Endothelial cell of umbilical vein (primary cell): ENCODE measurements around the gene FMN2. TPM values are rescaled to one million over a fixed set of nuclear protein-coding genes. Genes with fewer than 3 reads are reported as not detected.

Experiments
- BruUV-seq: library from RNA; stranded (reverse); fragments of 400-500 nt; replicated peaks from 2 replicates; lab custom pipeline; 2021; lab: Mats Ljungman, UMichigan
- CTCF ChIA-PET: fragments of 300-600, 350-600 bp; sonication (Branson Sonifier 250); formaldehyde crosslinking; loops from one replicate; lab custom pipeline; 2021; ENCODE audit warnings: antibody characterized with exemption, inconsistent platforms; lab: Charles Lee
- POLR2A ChIA-PET: fragments of 300-600, 350-600 bp; sonication (Branson Sonifier 250); formaldehyde crosslinking; loops from one replicate; lab custom pipeline; 2021; ENCODE audit warnings: antibody characterized with exemption, inconsistent platforms; lab: Charles Lee
- DNase-seq: peaks from one replicate; pipeline ENCODE4 v3.0.0-alpha.2; 2011; ENCODE audit warnings: low read depth, low spot score
- FAIRE-seq: peaks from 2 replicates; lab custom pipeline; 2011; peaks lifted over from hg19 to GRCh38; lab: Jason Lieb, UNC
- H2AFZ ChIP-seq: 2 replicates; pipeline ENCODE4 v1.6.0; 2012; ENCODE audit warnings: low read depth, low read length, control low read depth, inconsistent platforms
- H3K27ac ChIP-seq: 2 replicates; pipeline ENCODE4 v1.5.1; 2011; ENCODE audit warnings: low read depth, mild to moderate bottlenecking, control low read depth, low read length, moderate library complexity; ENCODE audit not compliant: insufficient read depth
- H3K27me3 ChIP-seq, 2 experiments: 2 replicates each; pipeline versions ENCODE4 v1.6.0 to v1.6.1; 2011; ENCODE audit warnings: low read length in 2 of 2, mixed read lengths in 1 of 2; ENCODE audit not compliant: control insufficient read depth in 2 of 2, insufficient read depth in 2 of 2
- H3K36me3 ChIP-seq, 2 experiments: 2 replicates in 1 of 2; 3 replicates in 1 of 2; pipeline ENCODE4 v1.5.1; 2011; ENCODE audit warnings: low read length in 2 of 2, mild to moderate bottlenecking in 1 of 2, moderate library complexity in 1 of 2; ENCODE audit not compliant: control insufficient read depth in 2 of 2, insufficient read depth in 2 of 2; ENCODE audit errors: extremely low read depth in 1 of 2
- H3K4me1 ChIP-seq: 3 replicates; pipeline ENCODE4 v1.5.1; 2011; ENCODE audit warnings: mild to moderate bottlenecking, low read length; ENCODE audit not compliant: control insufficient read depth, insufficient read depth; ENCODE audit errors: extremely low read depth
- H3K4me2 ChIP-seq: 2 replicates; pipeline ENCODE4 v1.6.1; 2011; ENCODE audit warnings: low read length, control low read depth, mixed read lengths; ENCODE audit not compliant: insufficient read depth
- H3K4me3 ChIP-seq, 3 experiments: fragments of 200-600 bp in 1 of 3; sonication (generic), shearing (Covaris generic) in 1 of 3; replicated peaks in 1 of 3; 2 replicates each; pipeline ENCODE4 v1.5.1; 2011 to 2016; ENCODE audit warnings: control low read depth in 3 of 3, low read length in 3 of 3, mild to moderate bottlenecking in 2 of 3, inconsistent platforms in 1 of 3, low read depth in 1 of 3, moderate library complexity in 1 of 3; ENCODE audit not compliant: insufficient read depth in 1 of 3
- H3K79me2 ChIP-seq: 2 replicates; pipeline ENCODE4 v1.6.0; 2012; ENCODE audit warnings: low read length, inconsistent platforms; ENCODE audit not compliant: control insufficient read depth, insufficient read depth
- H3K9ac ChIP-seq: replicated peaks from 2 replicates; pipeline ENCODE3; 2011; ENCODE audit warnings: low read length, control low read depth; ENCODE audit not compliant: insufficient read depth; ENCODE audit errors: extremely low read depth
- H3K9me1 ChIP-seq: replicated peaks from 3 replicates; pipeline ENCODE4 v1.6.0; 2011; ENCODE audit warnings: mild to moderate bottlenecking, low read length; ENCODE audit not compliant: control insufficient read depth, insufficient read depth; ENCODE audit errors: extremely low read depth
- H3K9me3 ChIP-seq: replicated peaks from 2 replicates; pipeline ENCODE4 v1.5.1; 2012; ENCODE audit warnings: low read length, inconsistent platforms; ENCODE audit not compliant: control insufficient read depth, insufficient read depth
- H4K20me1 ChIP-seq: replicated peaks from 2 replicates; pipeline ENCODE3; 2011; ENCODE audit warnings: mild to moderate bottlenecking, low read length; ENCODE audit not compliant: control insufficient read depth, insufficient read depth; ENCODE audit errors: extremely low read depth
- EZH2 ChIP-seq: IDR thresholded peaks from 2 replicates; pipeline ENCODE4 v1.6.1; 2012; ENCODE audit warnings: borderline replicate concordance, low read depth, mild to moderate bottlenecking, moderate library complexity, low read length, inconsistent platforms; ENCODE audit not compliant: severe bottlenecking
- FOS ChIP-seq: IDR thresholded peaks from 2 replicates; pipeline ENCODE4 v1.6.1; 2011; ENCODE audit warnings: mild to moderate bottlenecking, low read length, moderate library complexity, borderline replicate concordance; ENCODE audit not compliant: insufficient read depth
- GATA2 ChIP-seq: IDR thresholded peaks from 2 replicates; pipeline ENCODE4 v1.7.0; 2011; ENCODE audit warnings: low read depth, mild to moderate bottlenecking, moderate library complexity, mixed read lengths, low read length; ENCODE audit not compliant: insufficient read length, insufficient read depth
- JUN ChIP-seq: IDR thresholded peaks from 2 replicates; pipeline ENCODE4 v1.6.1; 2011; ENCODE audit warnings: borderline replicate concordance, low read depth; ENCODE audit not compliant: insufficient read length, insufficient read depth
- MYC ChIP-seq: IDR thresholded peaks from one replicate; pipeline ENCODE4 v1.6.1; 2011; ENCODE audit warnings: mild to moderate bottlenecking, low read depth, low read length
- POLR2A ChIP-seq: IDR thresholded peaks from 2 replicates; pipeline ENCODE4 v1.6.1; 2012; ENCODE audit warnings: low read depth, mild to moderate bottlenecking, control low read depth, low read length
- dilution Hi-C: fragments of 300-500 bp; cut with MboI; formaldehyde crosslinking; loops from one replicate; pipeline ENCODE4 v1.15.0; 2019; ENCODE audit warnings: low sequenced_read_pairs; ENCODE audit not compliant: extremely low pct_ligation_motif_present
- intact Hi-C: fragments of 100-400 bp; cut with micrococcal nuclease; formaldehyde crosslinking; loops from one replicate; pipeline ENCODE4 v1.10.0; 2022
- polyA plus RNA-seq, 4 experiments: library from polyadenylated mRNA; depleted of rRNA in 3 of 4; stranded (reverse) in 3 of 4; unstranded in 1 of 4; fragments of >200 nt; gene quantifications; 2 replicates each; pipeline versions ENCODE4 v1.2.1 to v1.2.3, GENCODE V29; 2011 to 2012; ENCODE audit warnings: missing spikeins in 1 of 4
- total RNA-seq: library from RNA; stranded (reverse); gene quantifications from 2 replicates; pipeline ENCODE4 v1.2.3, GENCODE V29; 2021
- TF ChIP-seq, protein P1 (sequence below), 2 donors: IDR thresholded peaks; 1 replicate in 1 of 2; 2 replicates in 1 of 2; pipeline ENCODE4 v1.5.1; 2011; ENCODE audit warnings: low read length in 2 of 2, mild to moderate bottlenecking in 2 of 2, moderate library complexity in 2 of 2, control low read depth in 1 of 2, inconsistent platforms in 1 of 2, low read depth in 1 of 2; ENCODE audit not compliant: insufficient read depth in 1 of 2; ENCODE audit errors: extremely low read depth in 1 of 2
- TF ChIP-seq, protein P2 (sequence below): IDR thresholded peaks from 2 replicates; pipeline ENCODE4 v1.6.1; 2011; ENCODE audit not compliant: insufficient read depth, insufficient read length

FMN2 gene
- total and polyA plus RNA-seq, 2 donors (not counting 3 experiments of a cell fraction or from before 2014, with no cell fraction given), result not detected

DNA sequence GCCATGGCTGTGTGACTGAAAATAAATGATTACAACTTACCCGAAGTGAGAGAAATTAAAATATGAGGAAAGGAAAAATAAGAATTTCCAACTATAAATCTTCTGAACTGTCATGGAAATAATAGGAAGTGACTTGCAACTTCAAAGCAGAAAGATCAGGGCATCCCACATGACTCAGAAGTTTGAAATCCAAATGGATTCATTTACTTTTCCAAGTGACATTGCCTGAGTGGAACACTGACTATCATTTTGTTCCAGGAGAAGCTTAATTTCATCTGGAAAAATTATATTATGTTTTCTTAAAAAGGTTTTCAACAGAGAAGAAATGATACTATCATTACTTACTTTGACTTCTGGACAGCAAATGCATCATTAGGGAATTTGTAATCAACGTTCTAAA lies 409.4 kb downstream of the FMN2 start:
- TF ChIP-seq, protein P1, sequence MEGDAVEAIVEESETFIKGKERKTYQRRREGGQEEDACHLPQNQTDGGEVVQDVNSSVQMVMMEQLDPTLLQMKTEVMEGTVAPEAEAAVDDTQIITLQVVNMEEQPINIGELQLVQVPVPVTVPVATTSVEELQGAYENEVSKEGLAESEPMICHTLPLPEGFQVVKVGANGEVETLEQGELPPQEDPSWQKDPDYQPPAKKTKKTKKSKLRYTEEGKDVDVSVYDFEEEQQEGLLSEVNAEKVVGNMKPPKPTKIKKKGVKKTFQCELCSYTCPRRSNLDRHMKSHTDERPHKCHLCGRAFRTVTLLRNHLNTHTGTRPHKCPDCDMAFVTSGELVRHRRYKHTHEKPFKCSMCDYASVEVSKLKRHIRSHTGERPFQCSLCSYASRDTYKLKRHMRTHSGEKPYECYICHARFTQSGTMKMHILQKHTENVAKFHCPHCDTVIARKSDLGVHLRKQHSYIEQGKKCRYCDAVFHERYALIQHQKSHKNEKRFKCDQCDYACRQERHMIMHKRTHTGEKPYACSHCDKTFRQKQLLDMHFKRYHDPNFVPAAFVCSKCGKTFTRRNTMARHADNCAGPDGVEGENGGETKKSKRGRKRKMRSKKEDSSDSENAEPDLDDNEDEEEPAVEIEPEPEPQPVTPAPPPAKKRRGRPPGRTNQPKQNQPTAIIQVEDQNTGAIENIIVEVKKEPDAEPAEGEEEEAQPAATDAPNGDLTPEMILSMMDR (IDR thresholded peaks at IDR 0.05; ENCODE audit: extremely low read depth in 1 of 2, insufficient read depth in 1 of 2, low read depth in 1 of 2, low read length in 2 of 2), result no peak
- no peak for TF ChIP-seq MYC
- TF ChIP-seq GATA2, result no peak
- TF ChIP-seq POLR2A, result no peak
- TF ChIP-seq FOS, result no peak
- TF ChIP-seq, protein P2, sequence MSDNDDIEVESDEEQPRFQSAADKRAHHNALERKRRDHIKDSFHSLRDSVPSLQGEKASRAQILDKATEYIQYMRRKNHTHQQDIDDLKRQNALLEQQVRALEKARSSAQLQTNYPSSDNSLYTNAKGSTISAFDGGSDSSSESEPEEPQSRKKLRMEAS, result no peak
- TF ChIP-seq EZH2, result no peak
- TF ChIP-seq JUN, result no peak
- CTCF ChIA-PET, result no interaction called here
- FAIRE-seq (no peak), DNase-seq (no peak)
- Histone ChIP-seq H3K4me3 (no peak overlapping the region), H3K9me1 (no peaks in the 10 kb centered on the region), H3K9me3 (peaks cover 2% of the 10 kb centered on the region), H3K36me3 (no peaks in the 10 kb centered on the region), H3K4me1 (no peaks in the 10 kb centered on the region), H4K20me1 (no peaks in the 10 kb centered on the region), H2AFZ (no peak overlapping the region), H3K27ac (no peak overlapping the region), H3K79me2 (no peaks in the 10 kb centered on the region), H3K27me3 (no peaks in the 10 kb centered on the region), H3K9ac (no peak overlapping the region), H3K4me2 (no peak overlapping the region)
- POLR2A ChIA-PET, result no interaction called here
- dilution Hi-C loops (no loop called here), intact Hi-C loops (no loop called here)
- BruUV-seq, result no TSS peak
